OCI-LY7 (cell line): ENCODE measurements around the gene GTF2IRD1.
"Not testable (repeated sequence)": the region's sequence is repeated elsewhere in the genome, so short reads cannot be mapped to it uniquely, and the experiment has no call there.

Experiments used
- CTCF ChIP-seq: fragments of 200-600 bp; sonication (generic); conservative IDR thresholded peaks from 2 replicates; pipeline ENCODE4 v1.5.1; 2014; ENCODE audit warnings: mild to moderate bottlenecking, antibody characterized with exemption, low read length, moderate library complexity, mixed read lengths
- EZH2phosphoT487 ChIP-seq: fragments of 200-600 bp; sonication (generic); IDR thresholded peaks from 2 replicates; pipeline ENCODE4 v1.6.1; 2018; ENCODE audit warnings: low read depth, borderline replicate concordance, mild to moderate bottlenecking, mixed run types, antibody characterized with exemption, low read length, moderate library complexity, mixed read lengths

- TF ChIP-seq CTCF, EZH2phosphoT487: not testable (repeated sequence)
Measured at GRCh38 chr7:74411571-74411970, 42.1 kb upstream of the GTF2IRD1 start.
